Panc1 (cell line): ENCODE results near the gene HIPK3.

Source experiments
- TF ChIP-seq, protein P1 (sequence below): fragments of 450-650 bp; IDR thresholded peaks from 2 replicates; pipeline ENCODE4 v1.5.1; 2017; ENCODE audit warnings: mild to moderate bottlenecking
- TF ChIP-seq, protein P2 (sequence below), 2 experiments: IDR thresholded peaks; 2 replicates each; pipeline ENCODE4 v1.6.1; 2011 to 2012; ENCODE audit warnings: low read depth in 2 of 2, control low read depth in 1 of 2, low read length in 1 of 2, mild to moderate bottlenecking in 1 of 2, moderate library complexity in 1 of 2; ENCODE audit not compliant: insufficient read depth in 1 of 2

DNA sequence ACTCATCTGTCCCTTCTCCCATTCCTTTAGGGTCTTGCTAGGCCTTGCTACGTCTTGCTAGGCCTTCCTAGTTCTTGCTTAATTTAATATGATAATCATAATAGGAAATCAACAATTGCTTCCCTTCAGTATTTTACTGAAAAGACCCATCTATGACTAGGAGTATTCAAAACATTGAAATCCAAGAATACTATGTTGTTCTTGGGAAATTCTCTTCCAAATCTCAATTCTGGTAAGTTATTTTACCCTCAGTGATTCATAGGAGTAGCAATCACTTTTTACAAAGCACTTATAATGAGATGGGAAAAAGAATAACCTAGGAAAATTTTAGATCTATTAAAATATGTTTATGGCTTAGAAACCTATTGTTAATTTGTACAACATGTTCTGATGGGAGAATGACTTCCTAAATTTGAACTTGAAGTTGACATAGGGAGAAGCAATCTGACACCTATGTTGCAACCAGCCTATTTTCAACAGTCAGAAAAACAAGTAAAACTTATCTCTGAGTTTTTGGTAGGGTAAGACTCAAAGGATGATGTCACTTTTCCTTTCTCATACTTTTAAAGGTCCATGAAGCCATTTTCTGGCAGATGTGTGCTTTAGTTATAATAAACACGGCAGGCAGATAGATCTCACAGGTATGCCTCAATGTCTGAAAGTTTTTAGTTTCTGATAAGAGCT, 29.5 kb upstream of the HIPK3 start:
- TF ChIP-seq, protein P1, sequence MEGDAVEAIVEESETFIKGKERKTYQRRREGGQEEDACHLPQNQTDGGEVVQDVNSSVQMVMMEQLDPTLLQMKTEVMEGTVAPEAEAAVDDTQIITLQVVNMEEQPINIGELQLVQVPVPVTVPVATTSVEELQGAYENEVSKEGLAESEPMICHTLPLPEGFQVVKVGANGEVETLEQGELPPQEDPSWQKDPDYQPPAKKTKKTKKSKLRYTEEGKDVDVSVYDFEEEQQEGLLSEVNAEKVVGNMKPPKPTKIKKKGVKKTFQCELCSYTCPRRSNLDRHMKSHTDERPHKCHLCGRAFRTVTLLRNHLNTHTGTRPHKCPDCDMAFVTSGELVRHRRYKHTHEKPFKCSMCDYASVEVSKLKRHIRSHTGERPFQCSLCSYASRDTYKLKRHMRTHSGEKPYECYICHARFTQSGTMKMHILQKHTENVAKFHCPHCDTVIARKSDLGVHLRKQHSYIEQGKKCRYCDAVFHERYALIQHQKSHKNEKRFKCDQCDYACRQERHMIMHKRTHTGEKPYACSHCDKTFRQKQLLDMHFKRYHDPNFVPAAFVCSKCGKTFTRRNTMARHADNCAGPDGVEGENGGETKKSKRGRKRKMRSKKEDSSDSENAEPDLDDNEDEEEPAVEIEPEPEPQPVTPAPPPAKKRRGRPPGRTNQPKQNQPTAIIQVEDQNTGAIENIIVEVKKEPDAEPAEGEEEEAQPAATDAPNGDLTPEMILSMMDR: no peak
- TF ChIP-seq, protein P2, sequence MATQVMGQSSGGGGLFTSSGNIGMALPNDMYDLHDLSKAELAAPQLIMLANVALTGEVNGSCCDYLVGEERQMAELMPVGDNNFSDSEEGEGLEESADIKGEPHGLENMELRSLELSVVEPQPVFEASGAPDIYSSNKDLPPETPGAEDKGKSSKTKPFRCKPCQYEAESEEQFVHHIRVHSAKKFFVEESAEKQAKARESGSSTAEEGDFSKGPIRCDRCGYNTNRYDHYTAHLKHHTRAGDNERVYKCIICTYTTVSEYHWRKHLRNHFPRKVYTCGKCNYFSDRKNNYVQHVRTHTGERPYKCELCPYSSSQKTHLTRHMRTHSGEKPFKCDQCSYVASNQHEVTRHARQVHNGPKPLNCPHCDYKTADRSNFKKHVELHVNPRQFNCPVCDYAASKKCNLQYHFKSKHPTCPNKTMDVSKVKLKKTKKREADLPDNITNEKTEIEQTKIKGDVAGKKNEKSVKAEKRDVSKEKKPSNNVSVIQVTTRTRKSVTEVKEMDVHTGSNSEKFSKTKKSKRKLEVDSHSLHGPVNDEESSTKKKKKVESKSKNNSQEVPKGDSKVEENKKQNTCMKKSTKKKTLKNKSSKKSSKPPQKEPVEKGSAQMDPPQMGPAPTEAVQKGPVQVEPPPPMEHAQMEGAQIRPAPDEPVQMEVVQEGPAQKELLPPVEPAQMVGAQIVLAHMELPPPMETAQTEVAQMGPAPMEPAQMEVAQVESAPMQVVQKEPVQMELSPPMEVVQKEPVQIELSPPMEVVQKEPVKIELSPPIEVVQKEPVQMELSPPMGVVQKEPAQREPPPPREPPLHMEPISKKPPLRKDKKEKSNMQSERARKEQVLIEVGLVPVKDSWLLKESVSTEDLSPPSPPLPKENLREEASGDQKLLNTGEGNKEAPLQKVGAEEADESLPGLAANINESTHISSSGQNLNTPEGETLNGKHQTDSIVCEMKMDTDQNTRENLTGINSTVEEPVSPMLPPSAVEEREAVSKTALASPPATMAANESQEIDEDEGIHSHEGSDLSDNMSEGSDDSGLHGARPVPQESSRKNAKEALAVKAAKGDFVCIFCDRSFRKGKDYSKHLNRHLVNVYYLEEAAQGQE (IDR thresholded peaks at IDR 0.05; ENCODE audit: insufficient read depth in 1 of 2, low read depth in 2 of 2, low read length in 1 of 2): no peak
